Erythroblast (primary cell): ENCODE measurements around the gene ECSCR.
"Not testable (repeated sequence)": the region's sequence is repeated elsewhere in the genome, so short reads cannot be mapped to it uniquely, and the experiment has no call there.

Experiments
- GATA1 ChIP-seq: IDR thresholded peaks from 2 replicates; pipeline ENCODE4 v1.6.1; 2011; ENCODE audit warnings: low read depth, mild to moderate bottlenecking, control low read depth, low read length, moderate library complexity
- POLR2A ChIP-seq: IDR thresholded peaks from 2 replicates; pipeline ENCODE4 v1.6.1; 2011; ENCODE audit warnings: mild to moderate bottlenecking, low read length

GRCh38 chr5:139478657-139479423 lies 16.3 kb upstream of the ECSCR start:
- not testable (repeated sequence) for TF ChIP-seq POLR2A, GATA1
